Fibroblast of villous mesenchyme (primary cell): ENCODE data around the gene FBXO47. TPM values are rescaled to one million over a fixed set of nuclear protein-coding genes. Genes with fewer than 3 reads are reported as not detected.

ENCODE experiments used
- DNase-seq: peaks from one replicate; pipeline ENCODE4 v3.0.0-alpha.2; 2010; ENCODE audit warnings: low read depth
- H3K4me3 ChIP-seq: 2 replicates; pipeline ENCODE4 v1.5.1; 2011; ENCODE audit warnings: low read depth, mild to moderate bottlenecking, low read length
- total RNA-seq: library from RNA; depleted of rRNA; stranded (reverse); fragments of >200 nt; gene quantifications from 2 replicates; pipeline ENCODE4 v1.2.3, GENCODE V29; 2012
- TF ChIP-seq, protein P1 (sequence below): IDR thresholded peaks from 2 replicates; pipeline ENCODE4 v1.5.1; 2012; ENCODE audit warnings: low read depth, mild to moderate bottlenecking, low read length; ENCODE audit not compliant: insufficient read depth

The FBXO47 gene
- total RNA-seq, 1 donor = not detected

DNA sequence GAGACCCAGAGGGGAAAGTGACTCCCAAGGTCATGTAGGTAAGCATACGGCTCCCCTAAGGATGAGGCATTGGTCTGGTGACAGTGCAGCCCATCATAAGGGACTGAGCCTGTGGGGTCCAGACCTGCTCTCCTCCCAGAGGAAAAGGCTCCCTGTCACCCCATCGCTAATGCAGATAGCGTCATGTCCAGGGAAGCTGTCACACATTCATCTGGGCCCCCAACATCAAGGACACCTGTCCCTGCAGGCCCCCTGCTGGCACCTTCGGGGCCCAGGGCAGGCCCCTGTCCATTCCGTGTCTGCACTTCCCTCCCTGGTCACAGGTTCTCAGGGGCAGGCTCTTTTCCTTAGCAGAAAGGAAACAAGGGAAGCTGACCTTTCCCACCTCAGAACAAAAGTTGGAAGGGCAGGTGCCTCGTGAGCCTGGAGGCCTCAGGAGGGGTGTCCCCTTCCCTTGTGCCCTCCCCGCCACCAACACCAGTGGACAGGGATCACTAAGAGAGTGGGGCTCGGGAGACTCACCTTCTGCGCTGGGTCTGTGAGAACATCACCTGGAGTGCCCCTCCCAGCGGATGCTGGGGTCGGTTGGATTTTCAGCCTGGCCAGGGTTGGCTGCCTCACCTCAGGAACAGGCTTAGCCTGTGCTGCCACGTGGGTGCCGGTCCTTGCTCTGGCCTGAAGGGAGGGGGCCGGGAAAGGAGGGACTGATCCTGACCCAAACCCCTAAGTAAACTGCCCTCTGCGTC is 59.1 kb downstream of the FBXO47 start:
- H3K4me3 ChIP-seq = no peak overlapping the region
- TF ChIP-seq, protein P1, sequence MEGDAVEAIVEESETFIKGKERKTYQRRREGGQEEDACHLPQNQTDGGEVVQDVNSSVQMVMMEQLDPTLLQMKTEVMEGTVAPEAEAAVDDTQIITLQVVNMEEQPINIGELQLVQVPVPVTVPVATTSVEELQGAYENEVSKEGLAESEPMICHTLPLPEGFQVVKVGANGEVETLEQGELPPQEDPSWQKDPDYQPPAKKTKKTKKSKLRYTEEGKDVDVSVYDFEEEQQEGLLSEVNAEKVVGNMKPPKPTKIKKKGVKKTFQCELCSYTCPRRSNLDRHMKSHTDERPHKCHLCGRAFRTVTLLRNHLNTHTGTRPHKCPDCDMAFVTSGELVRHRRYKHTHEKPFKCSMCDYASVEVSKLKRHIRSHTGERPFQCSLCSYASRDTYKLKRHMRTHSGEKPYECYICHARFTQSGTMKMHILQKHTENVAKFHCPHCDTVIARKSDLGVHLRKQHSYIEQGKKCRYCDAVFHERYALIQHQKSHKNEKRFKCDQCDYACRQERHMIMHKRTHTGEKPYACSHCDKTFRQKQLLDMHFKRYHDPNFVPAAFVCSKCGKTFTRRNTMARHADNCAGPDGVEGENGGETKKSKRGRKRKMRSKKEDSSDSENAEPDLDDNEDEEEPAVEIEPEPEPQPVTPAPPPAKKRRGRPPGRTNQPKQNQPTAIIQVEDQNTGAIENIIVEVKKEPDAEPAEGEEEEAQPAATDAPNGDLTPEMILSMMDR = no peak
- no peak for DNase-seq

DNA sequence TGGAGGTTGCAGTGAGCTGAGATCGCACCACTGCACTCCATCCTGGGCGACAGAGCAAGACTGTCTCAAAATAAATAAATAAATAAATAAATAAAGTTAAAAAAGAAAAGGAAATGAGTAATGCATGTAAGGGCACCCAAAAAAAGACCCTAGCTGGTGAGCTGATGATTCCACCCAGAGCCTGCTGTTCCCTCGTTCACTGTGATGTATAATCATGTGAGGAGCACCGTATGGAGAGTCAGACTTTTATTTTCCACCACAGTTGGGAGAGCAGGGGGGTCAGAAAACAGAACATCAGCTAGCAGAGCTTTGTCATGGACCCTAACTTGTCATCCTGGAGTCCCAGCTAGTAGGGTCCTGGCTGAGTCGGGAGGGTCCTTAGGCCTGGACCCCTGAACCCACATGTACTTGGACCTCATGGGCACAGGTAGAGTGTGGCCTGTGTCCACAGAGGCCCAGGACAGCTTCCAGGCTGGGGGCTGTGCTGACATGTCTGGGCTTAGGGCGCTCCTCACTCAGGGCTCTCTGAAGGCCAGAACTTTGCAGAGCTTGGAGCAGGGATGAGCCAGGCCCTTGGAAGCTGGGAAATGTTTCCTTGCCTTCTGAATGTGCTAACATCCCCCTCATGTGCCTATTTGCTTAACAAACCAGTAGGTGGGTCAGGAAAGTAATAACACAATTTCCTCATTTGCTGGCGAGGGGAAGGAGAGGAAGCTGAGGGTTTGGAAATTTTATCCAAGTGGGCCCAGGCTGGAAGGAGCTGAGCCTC is 60.6 kb downstream of the FBXO47 start:
- DNase-seq = no peak
- TF ChIP-seq, protein P1 = no peak
- H3K4me3 ChIP-seq = no peak overlapping the region

DNA sequence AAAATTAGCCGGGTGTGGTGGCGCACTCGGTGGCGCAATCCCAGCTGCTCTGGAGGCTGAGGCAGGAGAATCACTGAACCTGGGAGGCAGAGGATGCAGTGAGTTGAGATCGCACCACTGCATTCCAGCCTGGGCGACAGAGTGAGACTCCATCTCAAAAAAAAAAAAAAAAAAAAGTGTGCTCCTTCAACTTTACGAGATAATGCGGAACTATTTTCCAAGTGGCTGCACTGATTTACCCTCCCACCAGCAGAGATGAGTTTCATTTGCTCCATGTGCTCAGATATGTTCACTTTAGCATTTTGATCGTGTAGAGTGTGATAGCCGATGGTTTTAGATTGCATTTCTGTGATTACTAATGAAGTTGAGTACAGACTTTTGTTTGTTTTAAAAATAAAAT is 61.8 kb downstream of the FBXO47 start:
- TF ChIP-seq, protein P1 = no peak
- no peak for DNase-seq
- no peak overlapping the region for H3K4me3 ChIP-seq

DNA sequence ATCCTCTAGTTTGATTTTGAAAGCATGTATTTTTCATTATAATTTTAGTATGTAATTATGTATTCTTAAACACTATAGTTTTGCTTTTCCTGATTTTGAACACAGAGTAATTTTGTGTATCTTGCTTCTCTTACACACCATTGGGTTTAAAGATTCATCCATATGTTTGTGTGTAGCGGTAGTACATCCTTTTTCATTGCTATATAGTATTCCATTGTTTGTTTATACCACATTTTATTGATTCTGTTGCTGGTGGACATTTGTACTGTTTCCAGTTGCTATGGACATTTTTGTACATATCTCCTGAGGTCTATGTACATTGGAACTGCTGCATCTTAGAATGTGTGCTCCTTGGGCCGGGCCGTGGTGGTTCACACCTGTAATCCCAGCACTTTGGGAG is 62.3 kb downstream of the FBXO47 start:
- DNase-seq = no peak
- TF ChIP-seq, protein P1 = no peak
- no peak overlapping the region for H3K4me3 ChIP-seq

DNA sequence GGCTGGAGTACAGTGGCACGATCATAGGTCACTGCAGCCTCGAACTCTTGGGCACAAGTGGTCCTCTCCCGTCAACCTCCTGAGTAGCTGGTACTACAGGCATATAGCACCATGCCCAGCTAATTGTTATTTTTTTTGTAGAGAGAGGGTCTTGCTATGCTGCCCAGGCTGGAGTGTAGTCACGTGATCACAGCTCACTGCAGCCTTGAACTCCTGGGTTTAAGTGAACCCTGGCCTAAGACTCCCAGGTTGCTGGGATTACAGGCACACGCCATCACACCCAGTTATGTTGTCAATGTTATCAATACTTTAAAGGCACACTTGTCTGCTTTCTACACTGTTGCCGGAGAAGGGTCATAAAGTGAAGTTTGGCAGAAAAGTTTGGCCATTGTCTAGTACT is 63.8 kb downstream of the FBXO47 start:
- H3K4me3 ChIP-seq = no peak overlapping the region
- no peak for DNase-seq
- TF ChIP-seq, protein P1 = no peak

DNA sequence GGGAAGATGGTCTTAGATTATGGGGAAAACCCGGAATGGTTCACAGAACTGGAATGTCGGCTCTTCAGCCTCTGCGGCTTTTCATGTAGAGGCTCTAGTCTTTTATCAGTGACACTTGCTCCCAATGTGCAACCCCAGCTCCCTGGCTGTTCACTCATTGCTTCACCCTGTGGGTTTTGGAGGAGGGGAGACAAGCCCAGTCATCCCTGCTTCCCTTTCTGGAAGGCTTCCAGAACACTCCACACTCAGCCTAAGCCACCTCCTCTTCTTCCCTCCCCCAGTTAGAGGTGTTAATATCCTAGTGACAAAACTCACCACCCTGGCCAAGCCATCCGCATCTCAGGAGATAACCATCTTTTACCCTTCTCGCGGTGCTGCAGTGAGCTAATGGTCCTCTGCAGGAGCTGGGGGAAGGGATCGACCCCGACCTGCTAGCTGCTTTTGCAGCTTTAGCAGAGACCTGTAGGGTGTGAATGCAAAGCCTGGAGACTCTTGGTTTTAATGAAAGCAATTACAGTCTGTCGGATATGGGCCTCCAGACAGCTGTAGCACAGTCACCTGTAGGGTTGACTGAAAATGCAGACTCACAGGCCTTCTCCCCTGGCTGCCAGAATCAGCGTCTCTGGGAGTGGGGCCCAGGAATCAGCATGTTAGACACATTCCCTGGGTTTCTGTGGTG is 66.1 kb downstream of the FBXO47 start:
- peak; percentile 99 for DNase-seq
- H3K4me3 ChIP-seq = peak overlapping the region; percentile 34
- TF ChIP-seq, protein P1 = no peak
